NCI-H2107 treated with DMSO at 0.1 percent for 48 hours (cell line): Measurements from ENCODE around the gene GON4L.
A peak's percentile ranks its signal among the peaks of the same experiment; 100 is the strongest.
"Not testable (repeated sequence)": the region's sequence is repeated elsewhere in the genome, so short reads cannot be mapped to it uniquely, and the experiment has no call there.

Experiments used
- DNase-seq: peaks from one replicate; lab custom pipeline; 2025; ENCODE audit not compliant: unreplicated experiment; lab: John Stamatoyannopoulos, UW

The GON4L gene

DNA sequence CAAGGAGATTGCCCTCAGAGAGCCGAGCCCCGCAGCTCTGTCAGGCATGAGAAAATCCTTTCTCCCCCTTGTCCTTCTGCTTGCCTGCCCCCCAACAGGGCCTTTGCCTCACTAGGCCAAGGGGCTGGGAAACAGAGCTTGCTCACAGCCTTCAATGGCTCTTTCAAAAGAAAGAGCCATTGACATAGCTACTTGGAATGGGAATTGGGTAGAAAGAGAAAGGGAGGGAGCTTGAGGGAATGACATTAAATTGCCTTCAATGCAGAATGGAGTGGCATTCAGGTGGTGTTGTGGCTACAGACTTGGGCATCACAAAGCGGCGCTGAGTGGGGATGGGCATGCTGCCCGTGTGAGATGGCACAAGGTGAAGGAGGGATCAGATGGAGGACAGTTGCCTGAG lies 15.5 kb upstream of the GON4L start:
- no peak for DNase-seq

DNA sequence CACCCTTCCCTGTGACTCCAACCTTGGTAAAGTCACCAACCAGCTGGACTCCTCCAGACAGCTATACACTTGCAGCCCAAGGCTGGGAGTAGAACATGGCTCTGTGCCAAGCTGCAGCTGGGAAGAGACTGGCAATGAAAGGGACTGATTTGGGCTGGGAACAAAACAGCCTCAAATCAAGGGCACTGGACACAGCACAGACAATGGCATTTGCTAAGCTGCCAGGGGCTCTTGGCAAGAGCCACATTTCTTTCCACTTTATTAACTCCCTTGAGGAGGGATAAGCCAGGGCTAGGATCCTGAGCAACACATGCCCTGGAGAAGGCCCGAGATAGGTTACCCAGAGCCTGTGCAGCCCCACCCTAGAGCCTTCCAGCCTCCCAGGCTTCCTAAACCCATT lies 14.4 kb upstream of the GON4L start:
- peak; percentile 46 for DNase-seq

DNA sequence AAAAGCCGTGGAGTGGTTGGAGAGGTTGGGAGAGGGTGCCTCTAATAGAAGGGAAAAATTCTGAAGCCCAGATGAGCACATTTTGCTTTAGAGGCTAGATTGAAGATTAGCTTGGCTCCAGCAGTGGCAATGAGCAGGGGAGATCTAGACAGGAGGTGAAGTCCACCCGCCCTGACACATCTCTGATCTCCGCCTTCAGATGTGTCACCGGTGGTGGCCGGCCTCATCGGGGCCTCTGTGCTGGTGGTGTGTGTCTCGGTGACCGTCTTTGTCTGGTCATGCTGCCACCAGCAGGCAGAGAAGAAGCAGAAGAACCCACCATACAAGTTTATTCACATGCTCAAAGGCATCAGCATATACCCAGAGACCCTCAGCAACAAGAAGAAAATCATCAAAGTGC lies 10.8 kb upstream of the GON4L start:
- no peak for DNase-seq

DNA sequence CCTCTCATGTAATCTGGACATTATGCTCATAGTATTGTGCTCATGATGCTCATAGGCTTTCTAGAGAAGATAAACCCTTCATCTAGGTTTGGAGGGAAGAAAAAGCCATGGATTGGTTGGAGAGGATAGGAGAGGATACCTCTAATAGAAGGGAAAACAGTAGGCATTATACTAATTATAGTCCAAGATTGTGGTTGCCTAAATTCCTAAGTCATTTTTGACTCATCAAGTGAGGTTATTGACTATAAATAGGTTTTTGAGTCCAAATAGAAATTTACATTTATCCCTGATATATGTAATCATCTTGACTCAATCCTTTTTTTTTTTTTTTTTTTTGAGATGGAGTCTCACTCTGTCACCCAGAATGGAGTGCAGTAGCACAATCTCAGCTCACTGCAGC lies 7.4 kb upstream of the GON4L start:
- DNase-seq = no peak

DNA sequence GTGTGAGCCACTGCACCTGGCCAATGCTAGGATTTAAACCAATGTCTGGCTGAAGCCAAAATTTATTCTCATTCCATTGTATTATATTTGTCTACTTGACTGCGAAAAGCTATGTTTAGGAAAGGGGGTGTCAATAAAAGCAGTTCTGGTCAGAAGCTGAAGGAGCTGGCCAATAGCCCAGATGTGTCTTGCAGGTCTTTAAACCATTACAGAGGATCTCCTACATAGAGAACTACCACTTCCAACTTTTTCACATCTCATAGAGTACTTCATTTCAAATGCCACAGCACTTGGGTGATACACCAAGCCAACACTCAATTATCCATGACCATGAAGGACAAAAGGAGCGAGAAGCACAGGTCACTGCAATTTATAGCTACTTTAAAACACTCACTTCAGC lies 4.9 kb upstream of the GON4L start:
- DNase-seq = no peak

DNA sequence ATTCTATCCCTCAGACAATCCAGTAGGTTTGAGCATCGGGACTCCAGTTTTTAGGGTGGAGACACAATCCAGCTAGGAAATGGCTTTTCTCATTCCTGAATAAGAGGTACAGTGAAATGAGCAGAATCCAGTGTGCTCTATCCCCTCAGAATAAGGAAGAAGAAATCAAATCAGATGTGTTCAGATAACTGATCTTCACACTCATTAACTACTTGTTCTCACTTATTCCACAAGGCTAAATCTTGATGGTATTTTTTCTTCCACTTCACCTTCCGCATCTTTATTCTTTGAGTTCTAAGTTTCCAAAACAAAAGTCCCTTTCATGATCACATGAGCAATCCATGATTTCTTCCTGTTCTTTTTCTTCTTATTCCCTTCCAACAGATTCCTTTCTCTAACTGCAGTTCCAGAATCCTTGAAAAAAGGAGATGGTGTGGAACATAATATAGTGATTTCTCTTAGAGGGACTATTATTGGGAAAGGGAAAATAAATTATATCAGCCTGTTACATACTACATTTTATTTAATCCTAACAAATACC lies 4.0 kb upstream of the GON4L start:
- no peak for DNase-seq

DNA sequence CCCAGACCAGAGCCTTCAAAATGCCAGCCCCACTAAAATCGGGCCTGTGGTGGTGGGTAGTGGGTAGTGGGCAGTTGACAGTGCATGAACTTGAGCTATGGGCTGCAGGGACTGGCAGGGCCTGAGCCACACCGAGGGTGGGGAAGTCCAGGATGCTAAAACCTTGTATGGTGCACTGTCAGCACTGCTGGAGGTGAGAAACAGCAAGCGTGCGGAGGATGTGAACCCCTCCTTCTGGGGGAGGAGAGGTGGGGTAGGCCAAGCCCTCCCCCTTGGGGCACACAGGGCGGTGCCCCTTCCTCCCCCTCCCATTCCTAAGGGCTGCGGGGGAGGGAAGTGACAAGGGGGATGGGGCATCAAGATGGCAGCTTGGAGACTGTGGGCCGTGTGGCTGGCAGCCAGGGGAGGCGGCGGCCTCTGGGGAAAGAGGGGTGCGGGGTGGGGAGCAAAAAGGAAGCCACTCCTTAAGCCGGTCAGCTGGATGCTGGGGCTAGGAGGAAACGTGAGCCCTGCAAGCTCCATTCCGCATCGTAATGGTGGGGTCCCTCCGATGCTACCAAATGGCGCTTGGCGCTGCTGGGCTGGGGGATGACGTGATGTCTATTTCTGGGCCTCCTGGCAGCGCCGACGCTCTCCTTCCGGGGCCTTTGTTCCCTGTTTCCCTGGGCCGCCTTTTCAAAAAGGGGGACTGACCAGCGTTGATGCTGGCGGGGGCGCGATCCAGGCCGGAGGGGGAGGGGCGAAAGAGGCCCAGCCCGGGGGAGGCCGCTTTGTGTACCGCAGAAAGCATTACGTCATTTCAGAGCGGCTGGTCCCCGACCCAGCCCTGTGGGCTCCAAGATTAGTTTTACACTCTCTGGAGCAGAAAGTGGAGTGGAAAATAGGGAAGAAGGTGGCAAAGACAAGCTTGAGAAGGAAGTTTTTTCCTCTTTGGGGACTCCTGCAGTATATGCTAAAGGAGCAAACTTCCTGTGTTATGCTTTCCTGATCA lies 3.2 kb upstream of the GON4L start:
- DNase-seq = peak; percentile 90

DNA sequence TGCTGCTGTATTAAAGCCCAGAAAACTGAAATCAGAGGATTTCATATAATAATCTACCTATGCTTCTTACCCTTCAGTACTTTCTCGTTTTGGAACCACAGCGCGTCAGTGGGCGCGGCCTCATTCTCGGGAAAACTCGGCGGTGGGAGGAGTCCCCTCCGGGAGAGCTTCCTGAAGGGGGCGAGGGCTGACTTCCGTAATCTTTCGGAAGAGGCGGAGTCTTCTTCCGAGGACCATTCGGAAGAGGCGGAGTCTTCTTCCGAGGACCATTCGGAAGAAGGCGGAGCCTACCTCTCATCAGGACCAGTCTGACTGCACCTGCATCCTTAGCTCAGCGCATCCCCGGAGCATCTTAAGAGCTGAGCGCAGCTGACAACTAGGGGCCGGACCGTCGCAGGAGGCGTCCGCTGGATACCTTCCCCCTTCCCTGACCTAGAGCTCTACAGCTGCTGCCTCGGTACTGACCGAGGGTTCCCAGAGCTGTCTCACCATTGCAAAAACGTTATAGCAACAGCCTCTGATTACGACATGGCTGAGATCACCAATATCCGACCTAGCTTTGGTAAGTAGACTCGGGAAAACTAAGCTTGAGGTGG lies 2.3 kb upstream of the GON4L start, which contains the start of gene SYT11:
TSS of gene SYT11 (plus strand) at position 334 of the 596 bp plus-strand sequence. CDS start at position 529, 195 bp downstream.
- DNase-seq = peak; percentile 96

DNA sequence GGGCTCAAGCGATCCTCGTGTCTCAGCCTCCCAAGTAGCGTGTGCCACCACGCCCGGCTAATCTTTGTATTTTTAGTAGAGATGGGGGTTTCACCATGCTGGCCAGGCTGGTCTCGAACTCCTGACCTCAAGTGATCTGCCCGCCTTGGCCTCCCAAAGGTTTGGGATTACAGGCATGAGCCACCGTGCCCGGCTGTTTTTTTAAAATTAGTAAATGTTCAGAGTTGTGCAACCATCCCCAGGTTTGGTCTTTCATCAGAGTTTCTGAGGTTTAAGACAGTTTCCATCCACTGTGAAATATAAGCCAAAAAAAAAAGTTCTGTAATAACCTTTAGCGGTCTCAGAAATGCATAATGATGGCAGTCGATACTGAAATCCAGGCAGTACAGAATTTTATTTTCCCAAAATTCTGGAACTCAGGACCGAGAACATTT lies 1.8 kb upstream of the GON4L start:
- no peak for DNase-seq

DNA sequence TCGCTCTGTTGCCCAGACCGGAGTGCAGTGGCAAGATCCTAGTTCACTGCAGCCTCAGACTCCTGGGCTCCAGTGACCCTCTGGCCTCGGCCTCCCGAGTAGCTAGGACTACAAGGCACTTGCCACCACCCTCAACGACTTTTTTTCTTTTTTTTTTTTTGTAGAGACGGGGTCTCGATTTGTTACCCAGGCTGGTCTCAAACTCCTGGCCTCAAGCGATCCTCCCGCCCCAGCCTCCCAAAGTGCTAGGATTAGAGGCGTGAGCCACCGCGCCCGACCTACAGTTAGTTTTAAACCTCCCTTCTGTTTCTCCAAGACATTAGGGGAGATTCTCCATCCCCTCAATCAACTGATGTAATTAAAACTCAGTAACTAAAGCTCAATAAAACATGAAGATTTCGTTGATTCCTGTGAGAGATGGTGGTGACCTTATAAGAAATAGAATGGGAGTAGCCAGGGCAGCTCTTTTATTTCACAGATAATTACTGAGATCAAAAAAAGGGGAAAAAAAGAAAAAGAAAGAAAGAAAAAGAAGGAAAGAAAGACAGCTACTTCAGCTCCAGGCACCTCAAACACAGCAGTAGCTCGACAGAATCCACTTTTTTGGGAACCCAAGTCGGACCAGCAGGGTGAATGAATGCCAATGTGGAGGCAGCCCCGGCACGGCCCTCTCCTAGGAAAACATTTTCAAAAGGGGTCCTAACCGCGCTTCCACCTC lies 598 bp downstream of the GON4L start:
- no peak for DNase-seq

DNA sequence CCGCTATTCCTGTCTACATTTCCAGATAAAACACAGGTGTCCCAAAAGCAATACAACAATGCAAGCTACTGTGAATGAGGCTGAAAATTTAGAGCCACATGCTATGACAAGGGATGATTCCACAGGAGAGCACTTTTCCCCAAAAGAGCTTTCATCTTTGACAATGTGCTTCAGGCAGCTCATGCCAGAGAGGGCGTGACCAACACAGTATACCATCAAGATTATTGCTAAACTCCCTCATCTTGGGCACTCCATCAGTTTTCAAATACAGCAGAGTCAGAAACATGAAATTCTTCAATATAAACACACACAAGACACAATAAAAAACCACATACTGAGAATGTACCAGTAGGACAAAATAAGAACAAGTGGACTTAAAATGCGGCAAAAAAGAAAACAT lies 6.7 kb downstream of the GON4L start:
- no peak for DNase-seq

DNA sequence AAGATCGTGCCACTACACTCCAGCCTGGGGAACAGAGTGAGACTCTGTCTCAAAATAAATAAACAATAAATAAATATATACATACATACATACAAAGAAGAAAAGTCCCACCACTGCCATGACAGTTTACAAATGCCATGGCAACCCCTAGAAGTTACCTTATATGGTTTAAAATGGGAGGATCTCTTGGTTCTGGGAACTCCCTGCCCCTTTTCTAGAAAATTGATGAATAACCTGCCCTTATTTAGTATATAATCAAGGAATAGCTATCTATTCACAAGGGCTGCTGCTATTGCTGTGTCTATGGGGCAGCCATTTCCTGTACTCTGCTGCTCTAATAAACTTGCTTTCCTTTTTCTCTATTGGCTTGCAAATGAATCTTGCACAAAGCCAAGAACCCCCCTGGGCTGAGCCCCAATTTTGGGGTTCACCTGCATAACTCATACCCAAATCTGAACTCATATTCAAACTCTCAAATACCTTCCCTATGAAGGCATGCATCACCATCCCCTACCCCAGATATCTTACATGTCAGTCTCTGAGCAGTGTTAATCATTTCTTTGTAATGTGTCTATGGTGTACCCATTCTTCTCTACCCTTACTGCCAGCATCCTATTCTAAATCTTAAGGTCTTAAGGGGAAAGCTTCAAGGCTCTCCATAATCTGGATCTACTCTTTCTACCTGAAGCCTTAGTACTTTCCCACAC lies 9.0 kb downstream of the GON4L start:
- no peak for DNase-seq

DNA sequence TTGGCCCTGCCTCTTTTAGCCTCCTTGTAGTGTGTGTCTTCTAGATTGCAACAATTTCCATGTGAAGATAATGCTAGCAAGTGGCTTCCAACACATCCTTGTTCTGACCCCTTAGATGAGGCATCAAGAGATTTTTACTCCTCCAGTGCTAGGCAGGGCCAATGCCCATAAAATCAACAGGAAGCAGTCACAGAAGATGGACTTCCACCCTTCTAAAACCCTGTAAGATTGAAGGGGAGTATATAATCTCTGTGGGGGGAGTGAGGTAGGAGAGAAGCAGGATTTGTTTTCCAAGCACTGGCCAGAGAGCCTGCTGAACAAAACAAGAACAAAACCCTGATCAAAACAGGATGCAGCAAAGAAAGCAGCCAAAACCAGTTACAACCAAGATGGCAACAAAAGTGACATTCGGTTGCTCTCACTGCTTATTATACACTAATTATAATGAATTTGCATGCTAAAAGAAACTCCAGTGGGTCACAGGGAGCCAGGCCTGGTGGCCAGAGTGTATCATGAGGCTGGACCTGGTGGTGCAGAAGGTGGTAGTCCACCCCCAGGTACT lies 12.1 kb downstream of the GON4L start:
- DNase-seq = no peak

DNA sequence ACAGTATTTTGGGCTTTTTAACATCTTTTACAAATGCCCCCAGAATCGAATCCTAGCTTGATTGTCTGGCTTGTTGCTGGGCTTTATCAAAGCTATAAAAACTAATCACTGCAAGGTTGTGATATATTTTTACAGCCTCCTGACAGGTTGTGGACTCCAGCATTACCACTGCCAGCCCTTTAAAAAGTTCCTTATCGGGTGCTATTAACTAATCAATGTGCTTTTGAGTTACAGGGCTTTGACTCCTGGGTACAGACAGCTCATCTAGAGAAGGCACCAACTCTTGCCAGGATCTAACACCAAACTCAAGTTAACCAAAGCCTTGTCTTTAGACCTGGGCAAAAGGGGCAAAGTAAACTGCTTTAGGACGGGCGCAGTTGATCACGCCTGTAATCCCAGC lies 16.6 kb downstream of the GON4L start:
- DNase-seq = no peak

DNA sequence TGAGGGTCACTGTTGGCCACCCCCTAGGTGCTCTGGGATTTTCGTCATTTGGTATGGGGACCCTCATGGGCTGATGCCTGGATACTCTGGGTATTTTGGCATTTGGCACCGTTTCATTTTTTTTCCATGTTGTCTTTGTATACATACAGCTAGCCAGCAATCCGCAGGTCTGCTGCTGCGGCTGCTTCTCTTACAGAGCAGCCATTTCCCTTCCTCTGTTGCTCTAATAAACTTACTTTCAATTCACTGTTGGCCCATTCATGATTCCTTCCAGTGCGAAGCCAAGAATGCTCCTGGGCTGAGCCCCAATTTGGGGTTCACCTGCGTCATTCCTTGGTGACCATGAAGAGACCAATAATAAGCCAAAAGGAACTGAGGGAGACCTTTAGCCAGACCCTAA lies 21.5 kb downstream of the GON4L start:
- DNase-seq = no peak

DNA sequence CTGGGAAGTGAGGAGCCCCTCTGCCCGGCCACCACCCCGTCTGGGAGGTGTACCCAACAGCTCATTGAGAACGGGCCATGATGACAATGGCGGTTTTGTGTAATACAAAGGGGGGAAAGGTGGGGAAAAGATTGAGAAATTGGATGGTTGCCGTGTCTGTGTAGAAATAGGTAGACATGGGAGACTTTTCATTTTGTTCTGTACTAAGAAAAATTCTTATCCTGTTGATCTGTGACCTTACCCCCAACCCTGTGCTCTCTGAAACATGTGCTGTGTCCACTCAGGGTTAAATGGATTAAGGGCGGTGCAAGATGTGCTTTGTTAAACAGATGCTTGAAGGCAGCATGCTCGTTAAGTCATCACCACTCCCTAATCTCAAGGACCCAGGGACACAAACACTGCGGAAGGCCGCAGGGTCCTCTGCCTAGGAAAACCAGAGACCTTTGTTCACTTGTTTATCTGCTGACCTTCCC lies 22.1 kb downstream of the GON4L start:
- DNase-seq = not testable (repeated sequence)

DNA sequence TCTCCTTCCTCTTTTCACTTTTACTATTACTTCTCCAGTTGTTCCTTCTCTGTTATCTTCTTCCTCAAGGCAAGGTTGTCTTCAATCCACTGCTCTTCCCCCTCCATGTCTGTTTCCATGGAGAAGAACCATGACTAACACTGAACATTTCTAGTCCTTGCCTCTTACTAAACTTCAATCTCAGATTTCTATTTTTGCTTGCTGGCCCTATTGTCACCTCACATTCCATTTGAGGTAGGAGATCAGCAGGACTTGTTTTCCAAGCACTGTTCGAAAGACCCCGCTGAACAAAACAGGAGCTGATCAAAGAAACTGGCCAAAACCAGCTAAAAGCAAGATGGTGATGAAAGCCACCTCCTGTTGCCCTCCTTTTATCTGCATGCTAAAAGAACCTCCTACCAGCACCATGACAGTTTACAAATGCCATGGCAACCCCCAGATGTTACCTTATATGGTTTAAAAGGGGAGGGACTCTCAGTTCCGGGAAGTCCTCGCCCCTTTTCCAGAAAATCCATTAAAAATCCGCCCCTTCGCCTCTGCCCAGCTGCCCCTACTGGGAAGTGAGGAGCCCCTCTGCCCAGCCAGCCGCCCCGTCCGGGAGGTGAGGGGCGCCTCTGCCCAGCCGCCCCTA lies 22.6 kb downstream of the GON4L start:
- DNase-seq = no peak

DNA sequence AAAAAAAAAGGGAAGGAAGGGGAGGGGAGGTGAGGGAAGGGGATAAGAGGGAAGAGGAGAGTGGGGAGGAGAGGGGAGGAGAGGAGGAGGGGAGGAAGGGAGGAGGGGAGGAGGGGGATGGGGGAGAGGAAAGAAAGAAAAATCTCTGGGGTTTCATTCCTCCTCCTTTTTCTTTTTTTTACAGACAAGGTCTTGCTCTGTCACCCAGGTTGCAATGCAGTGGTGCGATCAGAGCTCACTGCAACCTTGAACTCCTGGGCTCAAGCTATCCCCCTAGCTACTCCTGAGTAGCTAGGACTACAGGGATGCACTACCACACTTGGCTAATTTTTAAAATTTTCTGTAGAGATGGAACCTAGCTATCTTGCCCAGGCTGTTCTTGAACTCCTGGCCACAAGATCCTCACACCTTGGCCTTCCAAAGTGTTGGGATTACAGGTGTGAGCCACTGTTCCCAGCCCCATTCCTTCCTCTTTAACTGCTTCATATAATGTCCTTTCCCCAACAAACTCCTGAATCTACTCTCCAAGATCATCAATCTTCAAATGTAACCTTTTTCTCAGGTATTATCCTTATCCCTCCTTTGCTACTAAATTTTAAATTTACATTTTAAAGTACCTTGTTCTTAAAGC lies 23.2 kb downstream of the GON4L start:
- no peak for DNase-seq

DNA sequence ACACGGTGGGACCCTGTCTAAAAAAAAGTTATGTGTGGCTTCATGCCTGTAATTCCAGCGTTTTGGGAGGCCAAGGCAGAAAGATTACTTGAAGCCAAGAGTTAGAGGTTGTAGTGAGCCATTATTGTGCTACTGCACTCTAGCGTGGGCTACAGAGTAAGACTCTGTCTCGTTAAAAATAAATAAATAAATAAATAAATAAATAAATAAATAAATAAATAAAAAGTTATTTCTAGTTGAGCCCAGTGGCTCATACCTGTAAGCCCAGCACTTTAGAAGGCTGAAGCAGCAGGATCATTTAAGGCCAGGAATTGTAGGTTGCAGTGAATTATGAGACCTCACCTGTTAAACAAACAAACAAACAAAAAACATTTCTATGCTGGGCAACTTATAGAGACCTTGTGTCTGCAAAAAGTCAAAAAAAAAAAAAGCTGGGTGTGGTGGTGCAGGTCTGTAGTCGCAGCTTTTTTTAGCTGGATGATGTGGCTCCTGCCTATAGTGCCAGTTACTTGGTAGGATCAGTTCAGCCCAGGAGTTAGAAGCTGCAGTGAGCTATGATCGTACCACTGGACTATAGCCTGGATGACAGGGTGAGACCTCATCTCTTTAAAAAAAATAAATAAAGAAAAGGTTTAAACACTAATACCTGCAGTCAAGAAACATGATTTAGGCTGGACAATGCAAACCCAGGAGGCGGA lies 25.6 kb downstream of the GON4L start:
- DNase-seq = no peak
